ACHN (cell line): ENCODE results near the gene NTN5.
A peak's percentile ranks its signal among the peaks of the same experiment; 100 is the strongest.
"Not testable (repeated sequence)": the region's sequence is repeated elsewhere in the genome, so short reads cannot be mapped to it uniquely, and the experiment has no call there.

ENCODE experiments used
- DNase-seq: peaks from one replicate; pipeline ENCODE4 v3.0.0-alpha.2; 2015
- in situ Hi-C: cut with HindIII; loops from 2 replicates; pipeline ENCODE4 v1.10.0; 2017; ENCODE audit warnings: low sequenced_read_pairs, low pct_ligation_motif_present, low pct_unique_long_range_greater_than_20kb

NTN5 gene

DNA sequence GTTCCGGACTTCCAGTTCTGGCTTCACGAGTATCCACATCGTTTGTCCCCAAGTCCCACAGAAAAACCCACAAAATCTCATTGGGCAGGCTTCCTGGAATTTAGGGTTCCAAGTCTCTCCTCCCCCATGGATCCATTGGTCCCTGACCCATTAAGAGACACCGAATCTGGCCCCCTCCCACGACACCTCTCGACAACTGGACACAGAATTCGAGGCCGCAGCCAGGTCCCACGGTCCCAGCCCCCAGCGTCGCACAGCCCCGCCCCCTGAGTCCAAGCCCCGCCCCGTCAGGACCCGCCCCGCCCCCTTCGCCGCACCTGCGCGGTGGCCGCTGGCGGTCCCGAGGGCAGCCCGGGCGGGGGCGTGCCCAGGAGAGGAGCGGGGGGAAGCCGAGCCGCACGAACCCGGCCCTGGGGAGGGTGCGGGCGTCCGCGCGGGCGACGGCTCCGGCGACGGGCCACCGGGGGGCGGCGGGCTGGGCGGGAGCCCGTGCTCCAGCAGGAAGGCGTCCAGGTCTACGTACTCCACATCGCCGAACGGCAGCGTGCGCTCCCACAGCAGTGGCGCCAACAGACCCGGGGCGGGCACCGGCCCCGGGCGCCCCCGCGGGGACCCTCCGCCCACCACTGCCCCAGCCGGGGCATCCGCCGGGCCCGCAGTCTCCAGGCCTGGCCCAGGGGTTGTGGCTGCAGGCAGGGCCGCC, 37.4 kb downstream of the NTN5 start:
- in situ Hi-C loops = no loop called here
- DNase-seq = peak; percentile 47

DNA sequence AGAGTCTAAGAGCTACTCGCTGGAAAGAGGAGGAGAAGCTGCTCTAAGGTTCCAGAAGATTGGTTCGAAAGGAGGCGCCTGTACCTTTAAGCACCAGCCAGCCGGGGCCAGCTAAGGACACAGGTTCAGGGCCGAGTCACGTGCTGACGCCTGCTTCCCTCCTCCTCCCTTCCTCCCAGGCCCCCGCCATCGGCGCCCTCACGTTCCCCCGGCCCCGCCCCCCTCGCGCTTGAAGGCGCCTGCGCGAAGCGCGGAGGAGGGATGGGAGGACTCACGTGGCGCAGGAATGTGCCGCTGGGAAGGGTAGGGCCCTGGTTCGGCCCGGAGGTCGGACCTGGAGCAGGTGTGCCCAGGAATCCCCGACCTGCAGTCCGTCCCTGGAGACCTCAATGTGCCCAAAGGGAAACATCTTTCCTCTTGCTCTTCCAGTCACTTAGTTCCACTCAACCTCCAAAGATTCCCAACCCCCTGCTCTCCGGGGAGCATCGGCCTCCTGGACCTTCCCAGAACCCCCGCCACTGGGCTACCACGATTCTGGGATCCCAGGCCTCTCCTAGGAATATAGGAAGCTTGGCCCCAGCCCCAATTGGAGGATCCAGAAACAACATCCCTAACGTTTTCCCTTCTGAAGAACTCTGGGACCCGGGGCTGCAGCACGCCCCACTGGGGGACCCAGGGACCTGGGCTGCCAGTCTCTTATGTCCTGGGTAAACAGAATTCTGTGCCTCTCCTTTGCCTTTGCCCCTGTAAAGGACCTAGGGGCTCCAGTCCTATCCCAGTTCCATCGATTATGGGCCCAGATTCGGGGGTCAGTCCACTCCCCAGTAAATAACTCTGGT, 38.2 kb downstream of the NTN5 start:
- in situ Hi-C loops = no loop called here

DNA sequence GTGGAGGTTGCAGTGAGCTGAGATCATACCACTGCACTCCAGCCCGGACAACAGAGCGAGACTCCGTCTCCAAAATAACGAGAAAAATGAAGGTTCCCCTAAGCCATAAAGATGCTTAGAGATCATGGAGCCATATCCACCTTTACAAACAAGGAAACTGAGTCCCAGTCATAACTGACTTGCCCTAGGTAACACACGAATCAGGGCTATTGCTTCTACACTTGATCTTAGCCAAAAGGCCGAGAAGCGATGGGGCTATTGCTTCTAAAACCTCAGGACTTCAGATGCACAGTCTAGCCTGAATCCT, 38.8 kb downstream of the NTN5 start:
- no peak for DNase-seq
- in situ Hi-C loops = no loop called here

More for the DNA sequence above, 38.2 kb downstream of the NTN5 start:
- peak; percentile 90 for DNase-seq

DNA sequence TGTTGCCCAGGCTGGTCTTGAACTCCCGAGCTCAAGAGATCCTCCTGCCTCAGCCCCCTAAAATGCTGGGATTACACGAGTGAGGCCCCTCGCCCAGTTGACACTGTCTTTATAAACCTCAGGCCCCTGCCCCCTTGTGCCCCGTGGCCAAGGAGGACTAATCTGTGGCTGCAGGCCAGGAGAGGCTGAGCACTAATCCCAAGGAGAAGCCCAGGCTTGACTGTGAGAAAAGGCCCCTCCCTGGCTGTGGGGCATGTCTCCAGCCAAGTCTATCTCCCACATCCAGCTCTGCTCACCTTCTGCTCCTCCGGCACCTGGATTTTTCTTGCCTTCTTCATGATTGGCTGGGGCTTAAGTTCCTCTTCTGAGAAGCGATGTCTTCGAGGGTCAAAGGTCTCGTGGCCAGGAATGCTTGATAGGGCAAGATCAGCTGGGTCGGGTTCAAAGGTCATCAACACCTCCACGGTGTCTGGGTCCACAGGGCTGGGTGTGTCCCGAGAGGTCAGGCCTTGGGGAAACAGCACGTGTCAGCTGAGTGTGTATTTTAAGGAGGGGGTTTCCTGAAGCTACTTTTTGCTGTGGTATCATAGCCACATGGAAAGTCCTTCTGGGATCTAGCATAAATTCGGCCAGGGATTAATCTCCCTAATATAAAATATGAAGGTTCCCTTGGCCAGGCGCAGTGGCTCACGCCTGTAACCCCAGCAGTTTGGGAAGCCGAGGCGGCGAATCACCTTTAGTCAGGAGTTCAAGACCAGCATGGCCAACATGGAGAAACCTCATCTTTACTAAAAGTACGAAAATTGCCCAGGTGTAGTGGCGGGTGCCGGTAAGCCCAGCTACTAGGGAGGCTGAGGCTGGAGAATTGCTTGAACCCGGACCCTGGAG, 39.4 kb downstream of the NTN5 start:
- in situ Hi-C loops = no loop called here
- no peak for DNase-seq

DNA sequence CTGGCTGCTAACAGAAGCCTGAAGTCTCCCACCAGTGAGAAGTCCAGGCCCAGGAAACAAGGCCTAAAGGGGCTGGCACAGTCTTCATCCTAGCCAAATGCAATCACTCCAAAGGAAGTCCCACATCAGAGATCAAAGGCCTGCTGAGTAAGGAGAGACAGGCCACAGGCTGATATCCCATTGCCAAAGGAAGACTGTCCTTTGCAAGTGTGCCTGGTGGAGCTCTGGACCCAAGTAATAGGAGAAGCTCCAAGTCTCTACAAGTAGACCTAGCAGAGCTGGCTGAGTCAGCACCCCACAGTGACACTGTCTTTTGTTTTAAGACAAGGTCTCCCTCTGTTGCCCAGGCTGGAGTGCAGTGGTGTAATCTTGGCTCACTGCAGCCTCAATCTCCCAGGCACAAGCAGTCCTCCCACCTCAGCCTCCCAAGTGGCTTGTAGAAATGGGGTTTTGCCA, 40.1 kb downstream of the NTN5 start:
- DNase-seq = no peak
- in situ Hi-C loops = no loop called here

DNA sequence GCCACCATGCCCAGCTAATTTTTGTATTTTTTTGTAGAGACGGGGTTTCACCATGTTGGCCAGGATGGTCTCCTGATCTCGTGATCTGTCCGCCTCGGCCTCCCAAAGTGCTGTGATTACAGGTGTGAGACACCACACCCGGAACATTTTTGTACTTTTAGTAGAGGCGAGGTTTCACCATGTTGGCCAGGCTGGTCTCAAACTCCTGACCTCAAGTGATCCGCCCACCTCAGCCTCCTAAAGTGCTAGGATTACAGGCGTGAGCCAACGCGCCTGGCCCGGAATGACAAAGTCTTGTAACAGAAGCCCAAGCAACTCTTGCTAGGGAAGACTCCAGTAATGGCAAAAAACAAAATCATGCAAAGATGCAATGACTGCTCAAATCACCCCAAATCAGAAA, 40.5 kb downstream of the NTN5 start:
- DNase-seq, in situ Hi-C loops: not testable (repeated sequence)

DNA sequence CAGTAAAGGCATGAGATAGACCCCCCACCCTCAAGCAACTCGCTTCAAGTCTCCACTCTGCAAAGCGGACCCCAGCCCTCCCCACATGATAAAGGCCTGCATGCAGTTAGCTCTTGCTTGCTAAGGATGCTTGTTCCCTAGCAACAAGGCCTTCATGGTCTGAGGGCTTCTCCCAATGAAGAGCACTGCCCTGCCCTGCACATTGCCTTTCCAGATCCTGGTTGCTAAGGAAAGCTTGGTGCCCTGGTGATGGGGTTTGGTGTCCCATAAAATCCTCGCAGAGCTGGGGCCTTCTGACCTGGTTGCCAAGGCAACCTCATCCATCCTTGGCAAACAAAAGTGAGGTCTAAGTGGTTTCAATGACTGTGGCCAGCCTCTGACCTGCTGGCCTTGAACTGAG, 41.6 kb downstream of the NTN5 start:
- in situ Hi-C loops = no loop called here
- DNase-seq = no peak

DNA sequence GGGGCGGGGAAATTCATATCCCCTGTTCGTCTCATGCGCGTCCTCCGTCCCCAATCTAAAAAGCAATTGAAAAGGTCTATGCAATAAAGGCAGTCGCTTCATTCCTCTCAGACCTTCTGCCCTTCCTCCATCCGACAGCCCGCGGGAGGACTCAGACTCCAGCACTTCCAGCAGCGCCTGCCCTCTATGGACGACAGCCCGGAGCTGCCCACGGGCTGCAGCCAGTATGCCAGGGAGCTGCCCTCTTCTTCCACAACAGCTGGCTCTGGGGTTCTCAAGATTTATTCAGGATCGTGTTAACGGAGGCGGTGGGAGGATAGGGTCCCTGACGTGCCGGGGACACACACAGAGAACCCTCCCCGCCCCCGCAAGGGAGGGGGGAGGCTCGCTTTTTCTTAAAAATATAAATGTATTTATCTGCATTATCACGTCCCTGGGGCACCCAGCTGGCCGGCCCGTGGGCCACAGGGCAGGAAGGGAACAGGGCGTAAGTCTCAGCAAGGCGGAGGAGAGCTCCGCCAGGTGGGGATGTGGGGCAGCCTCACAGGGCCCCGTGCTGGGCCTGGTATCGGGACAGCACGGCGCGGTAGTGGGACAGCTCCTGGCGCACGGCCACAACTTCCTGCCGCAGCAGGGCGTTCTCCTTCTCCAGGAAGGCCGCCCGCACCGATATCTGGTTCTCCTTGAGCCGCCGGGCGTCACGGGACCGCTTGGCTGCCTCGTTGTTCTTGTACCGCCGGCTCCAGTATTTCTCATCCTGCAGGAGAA, 42.3 kb downstream of the NTN5 start:
- no peak for DNase-seq
- in situ Hi-C loops = no loop called here

DNA sequence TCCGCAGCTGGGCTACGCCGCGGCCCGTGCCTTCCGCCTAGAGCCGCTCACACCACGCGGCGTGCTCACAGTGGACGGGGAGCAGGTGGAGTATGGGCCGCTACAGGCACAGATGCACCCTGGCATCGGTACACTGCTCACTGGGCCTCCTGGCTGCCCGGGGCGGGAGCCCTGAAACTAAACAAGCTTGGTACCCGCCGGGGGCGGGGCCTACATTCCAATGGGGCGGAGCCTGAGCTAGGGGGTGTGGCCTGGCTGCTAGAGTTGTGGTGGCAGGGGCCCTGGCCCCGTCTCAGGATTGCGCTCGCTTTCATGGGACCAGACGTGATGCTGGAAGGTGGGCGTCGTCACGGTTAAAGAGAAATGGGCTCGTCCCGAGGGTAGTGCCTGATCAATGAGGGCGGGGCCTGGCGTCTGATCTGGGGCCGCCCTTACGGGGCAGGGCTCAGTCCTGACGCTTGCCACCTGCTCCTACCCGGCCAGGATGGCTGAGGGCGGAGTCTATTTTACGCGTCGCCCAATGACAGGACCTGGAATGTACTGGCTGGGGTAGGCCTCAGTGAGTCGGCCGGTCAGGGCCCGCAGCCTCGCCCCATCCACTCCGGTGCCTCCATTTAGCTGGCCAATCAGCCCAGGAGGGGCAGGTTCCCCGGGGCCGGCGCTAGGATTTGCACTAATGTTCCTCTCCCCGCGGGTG, 43.1 kb downstream of the NTN5 start:
- in situ Hi-C loops = no loop called here
- DNase-seq = no peak

DNA sequence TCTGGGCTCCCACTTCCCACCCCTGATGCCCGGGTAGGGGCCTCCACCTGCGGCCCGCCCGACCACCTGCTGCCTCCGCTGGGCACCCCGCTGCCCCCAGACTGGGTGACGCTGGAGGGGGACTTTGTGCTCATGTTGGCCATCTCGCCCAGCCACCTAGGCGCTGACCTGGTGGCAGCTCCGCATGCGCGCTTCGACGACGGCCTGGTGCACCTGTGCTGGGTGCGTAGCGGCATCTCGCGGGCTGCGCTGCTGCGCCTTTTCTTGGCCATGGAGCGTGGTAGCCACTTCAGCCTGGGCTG, 43.6 kb downstream of the NTN5 start:
- in situ Hi-C loops = no loop called here
- no peak for DNase-seq

DNA sequence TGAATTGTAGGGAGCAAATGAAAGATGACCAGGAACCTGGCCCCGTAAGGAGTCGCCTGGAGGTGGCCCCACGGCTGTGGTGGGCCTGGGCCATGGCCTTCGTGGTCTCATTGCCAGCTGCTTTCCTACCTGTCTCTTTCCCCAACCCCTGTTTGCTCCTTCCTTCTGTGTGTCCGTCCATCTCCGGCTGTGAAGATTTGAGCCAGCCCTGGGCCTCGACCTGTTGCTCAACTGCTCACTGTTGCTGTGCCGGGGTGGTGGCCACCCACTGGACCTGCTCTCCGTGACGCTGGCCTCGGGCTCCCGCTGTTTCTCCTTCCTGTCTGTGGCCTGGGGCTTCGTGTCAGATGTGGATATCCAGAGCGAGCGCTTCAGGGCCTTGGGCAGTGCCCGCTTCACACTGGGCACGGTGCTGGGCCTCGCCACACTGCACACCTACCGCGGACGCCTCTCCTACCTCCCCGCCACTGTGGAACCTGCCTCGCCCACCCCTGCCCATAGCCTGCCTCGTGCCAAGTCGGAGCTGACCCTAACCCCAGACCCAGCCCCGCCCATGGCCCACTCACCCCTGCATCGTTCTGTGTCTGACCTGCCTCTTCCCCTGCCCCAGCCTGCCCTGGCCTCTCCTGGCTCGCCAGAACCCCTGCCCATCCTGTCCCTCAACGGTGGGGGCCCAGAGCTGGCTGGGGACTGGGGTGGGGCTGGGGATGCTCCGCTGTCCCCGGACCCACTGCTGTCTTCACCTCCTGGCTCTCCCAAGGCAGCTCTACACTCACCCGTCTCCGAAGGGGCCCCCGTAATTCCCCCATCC, 44.1 kb downstream of the NTN5 start:
- no peak for DNase-seq
- in situ Hi-C loops = no loop called here

DNA sequence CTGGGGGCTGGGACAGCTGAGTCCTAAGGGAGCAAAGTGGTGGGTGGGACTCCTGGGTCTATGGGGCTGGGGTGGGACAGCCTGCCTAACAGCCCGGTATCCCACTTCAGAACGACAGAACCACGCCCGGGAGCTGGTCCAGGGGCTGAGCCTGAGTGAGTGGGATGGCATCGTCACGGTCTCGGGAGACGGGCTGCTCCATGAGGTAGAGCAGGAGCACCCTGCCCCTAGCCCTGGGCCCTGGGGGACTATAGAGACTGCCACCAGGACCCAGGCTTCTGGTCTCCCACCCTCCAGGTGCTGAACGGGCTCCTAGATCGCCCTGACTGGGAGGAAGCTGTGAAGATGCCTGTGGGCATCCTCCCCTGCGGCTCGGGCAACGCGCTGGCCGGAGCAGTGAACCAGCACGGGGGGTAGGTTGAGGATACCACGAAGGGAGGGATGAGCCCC, 44.9 kb downstream of the NTN5 start:
- DNase-seq = no peak
- in situ Hi-C loops = no loop called here

DNA sequence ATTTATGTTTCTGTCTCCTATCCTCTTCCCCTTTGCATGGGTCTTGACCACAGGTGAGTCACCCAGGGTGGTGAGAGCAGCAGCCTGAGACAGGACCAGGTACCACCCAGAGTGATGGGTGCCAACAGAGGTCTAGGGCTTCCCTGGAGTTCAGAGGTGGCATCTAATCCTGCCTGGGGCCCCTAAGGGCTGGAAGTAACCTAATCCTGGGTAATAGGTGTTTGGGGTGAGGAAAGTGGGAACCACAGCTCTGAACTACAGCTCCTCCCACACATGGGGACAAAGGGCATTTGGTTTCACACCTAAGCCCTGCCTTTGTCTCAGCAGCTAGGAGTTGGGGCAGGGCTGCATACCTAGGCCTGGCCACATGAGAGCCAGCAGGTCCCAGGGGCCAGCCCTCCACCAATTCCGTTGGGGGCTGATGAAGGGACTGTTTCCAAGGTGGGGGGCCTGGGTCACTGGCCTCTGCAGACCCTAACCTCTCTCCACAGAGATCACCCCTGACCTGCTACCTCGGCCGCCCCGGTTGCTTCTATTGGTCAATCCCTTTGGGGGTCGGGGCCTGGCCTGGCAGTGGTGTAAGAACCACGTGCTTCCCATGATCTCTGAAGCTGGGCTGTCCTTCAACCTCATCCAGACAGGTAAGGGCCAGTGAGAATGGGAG, 45.5 kb downstream of the NTN5 start:
- in situ Hi-C loops = no loop called here
- peak; percentile 28 for DNase-seq

DNA sequence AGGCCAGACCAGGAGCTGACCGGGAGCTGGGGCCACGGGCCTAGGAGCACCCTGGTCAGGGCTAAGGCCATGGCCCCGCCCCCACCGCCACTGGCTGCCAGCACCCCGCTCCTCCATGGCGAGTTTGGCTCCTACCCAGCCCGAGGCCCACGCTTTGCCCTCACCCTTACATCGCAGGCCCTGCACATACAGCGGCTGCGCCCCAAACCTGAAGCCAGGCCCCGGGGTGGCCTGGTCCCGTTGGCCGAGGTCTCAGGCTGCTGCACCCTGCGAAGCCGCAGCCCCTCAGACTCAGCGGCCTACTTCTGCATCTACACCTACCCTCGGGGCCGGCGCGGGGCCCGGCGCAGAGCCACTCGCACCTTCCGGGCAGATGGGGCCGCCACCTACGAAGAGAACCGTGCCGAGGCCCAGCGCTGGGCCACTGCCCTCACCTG, 46.9 kb downstream of the NTN5 start:
- DNase-seq = no peak
- in situ Hi-C loops = no loop called here

DNA sequence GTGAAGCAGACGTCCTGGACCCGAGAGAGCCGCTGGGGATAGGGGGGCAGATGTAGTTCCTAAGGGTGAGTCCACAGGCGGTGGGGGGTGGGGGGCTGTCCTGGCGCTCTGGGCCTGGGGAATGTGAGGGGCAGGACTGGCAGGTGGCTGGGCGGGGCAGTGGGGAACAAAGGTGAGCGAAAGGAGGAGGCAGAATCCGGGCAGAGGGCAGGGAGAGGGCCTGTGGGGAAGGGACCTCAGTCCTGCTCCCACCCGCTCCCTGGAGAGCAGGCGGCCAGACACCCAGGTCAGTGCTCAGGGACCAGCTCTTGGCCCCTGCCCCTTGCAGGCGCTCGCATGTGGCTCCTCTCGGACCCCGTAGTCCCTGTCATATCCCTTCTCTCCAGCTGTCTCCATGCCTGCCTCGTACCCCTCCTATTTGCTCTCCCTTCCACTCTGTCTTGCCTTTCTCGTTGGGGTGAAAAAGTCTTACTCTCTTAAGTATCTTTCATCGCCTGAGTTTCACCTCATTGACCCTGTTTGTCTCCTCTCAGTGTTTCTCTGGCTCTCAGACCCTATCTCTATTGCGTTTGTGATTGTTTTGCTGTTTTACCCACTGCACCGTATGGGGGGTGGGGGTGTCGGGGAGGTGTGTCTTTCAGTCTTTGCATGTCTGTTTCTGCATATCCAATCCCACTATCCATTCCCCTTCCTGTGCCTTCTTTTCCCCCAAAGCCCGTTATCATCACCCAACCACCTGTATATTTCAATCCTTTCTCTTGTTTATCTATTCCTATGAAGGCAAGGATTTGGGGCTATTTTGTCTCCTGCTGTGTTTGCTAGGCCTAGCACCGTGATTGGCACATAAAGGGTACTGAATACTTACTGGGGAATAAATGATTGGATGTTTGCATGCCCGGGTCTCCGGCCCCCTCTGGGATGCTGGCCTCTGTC, 47.8 kb downstream of the NTN5 start:
- DNase-seq = no peak
- in situ Hi-C loops = no loop called here

DNA sequence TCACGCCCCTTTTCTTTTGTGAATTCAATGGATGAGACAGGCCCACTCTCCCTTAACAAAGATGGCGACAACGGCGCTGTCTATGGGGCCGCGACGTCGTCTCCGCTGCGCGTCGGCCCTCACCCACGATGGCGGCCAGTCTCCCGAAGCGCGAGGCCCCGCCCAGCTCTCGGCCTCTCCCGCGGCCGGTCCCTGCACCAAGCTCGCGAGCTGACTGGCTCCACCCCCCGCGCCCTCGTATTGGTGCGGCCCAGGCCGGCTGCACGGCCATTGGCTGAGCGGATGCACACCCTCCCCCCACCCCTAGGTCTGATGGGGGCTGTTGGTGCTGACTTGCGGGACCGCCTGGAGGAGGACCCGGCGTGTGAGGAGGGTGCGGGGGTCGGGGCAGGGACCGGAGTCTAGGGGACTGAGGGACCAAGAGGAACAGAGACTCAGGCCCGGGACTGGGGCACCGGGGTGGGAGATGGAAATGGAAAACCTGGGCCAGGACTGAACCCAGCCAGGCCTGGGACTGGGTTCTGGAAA, 48.7 kb downstream of the NTN5 start:
- peak; percentile 94 for DNase-seq
- in situ Hi-C loops = no loop called here
